NT2/D1 (cell line): ENCODE results near the gene CREB3L2.

Experiments
- SUZ12 ChIP-seq: IDR thresholded peaks from 2 replicates; pipeline ENCODE4 v1.6.1; 2011; ENCODE audit not compliant: insufficient read length, insufficient read depth; ENCODE audit errors: extremely low read depth
- YY1 ChIP-seq: IDR thresholded peaks from 2 replicates; pipeline ENCODE4 v1.6.1; 2011; ENCODE audit not compliant: insufficient read length, insufficient read depth
- ZNF274 ChIP-seq: IDR thresholded peaks from 2 replicates; pipeline ENCODE4 v1.6.1; 2011; ENCODE audit warnings: mild to moderate bottlenecking, low read depth, low read length

GRCh38 chr7:138027100-138027499 lies 25.2 kb upstream of the CREB3L2 start:
- TF ChIP-seq YY1 (no peak), SUZ12 (no peak), ZNF274 (no peak)
